GM19397 (cell line): ENCODE results near the gene HOXA13.

Experiments used
- ATAC-seq: cut with Tn5 transposase; IDR thresholded peaks from one replicate; pipeline ENCODE4 v1.9.1; 2021; ENCODE audit warnings: mild to moderate bottlenecking, moderate library complexity; ENCODE audit not compliant: unreplicated experiment

The HOXA13 gene

DNA sequence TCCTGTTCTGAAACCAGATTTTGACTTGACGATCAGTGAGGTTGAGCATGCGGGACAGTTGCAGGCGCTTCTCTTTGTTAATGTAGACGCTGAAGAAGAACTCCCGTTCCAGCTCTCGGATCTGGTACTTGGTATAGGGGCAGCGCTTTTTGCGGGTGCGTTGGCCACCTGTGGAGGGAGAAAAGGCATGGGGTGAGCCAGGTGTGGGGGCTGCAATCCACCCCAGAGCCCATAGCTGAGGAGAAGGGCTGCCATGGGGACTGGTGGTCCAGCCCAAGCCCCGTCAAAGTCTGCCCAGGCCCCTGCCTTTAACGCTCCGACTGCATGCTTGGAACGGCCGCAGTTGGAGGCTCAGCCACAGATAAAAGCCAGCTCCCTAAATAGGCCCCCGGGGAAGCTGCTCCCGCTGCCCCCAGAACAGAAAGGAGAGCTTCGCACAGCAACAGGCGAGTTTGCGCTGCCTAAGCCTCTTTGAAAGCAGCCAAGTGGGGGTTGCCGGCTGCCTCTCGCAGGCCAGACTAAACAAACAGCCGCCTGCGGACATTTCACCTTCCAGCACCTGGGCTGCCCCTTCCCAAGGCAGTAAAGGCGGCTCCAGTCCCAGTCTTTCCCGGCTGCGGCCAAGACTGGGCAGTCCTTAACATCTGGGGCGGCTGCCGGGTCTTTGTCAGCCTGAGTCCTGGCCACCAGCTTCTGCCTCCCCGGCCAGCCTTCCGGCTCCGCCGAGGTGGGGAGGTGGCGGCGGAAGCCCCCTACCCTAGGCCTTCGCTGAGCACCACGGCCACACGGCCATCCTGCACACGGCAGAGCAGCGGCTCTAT is 16.8 kb downstream of the HOXA13 start:
- no peak for ATAC-seq

DNA sequence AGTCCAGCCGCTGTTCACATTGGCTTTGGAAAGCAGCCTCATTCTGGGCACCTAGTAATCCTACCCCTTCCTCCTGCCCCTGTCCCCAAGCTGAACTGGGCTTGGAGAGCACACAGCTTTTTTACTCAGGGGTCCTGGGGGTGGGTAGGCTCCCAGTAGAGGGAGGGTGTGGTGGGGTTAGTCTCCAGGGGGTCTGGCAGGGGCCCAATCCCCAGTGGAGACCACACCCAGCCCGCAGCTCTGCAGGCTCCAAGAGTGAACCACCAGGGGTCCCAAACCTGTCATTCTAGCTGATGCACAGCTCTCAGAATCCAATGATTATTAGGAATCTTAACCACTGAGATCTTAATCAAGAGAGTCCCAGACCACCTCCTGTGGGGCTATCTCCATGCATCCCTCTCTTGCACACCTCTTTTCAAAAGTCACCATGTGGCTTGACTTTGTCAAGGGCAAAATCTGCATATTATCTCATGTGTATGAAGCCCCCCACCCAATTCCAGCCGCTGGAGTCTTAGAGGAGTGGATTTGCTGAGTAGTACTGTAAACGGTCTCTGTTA is 17.5 kb downstream of the HOXA13 start:
- no peak for ATAC-seq

DNA sequence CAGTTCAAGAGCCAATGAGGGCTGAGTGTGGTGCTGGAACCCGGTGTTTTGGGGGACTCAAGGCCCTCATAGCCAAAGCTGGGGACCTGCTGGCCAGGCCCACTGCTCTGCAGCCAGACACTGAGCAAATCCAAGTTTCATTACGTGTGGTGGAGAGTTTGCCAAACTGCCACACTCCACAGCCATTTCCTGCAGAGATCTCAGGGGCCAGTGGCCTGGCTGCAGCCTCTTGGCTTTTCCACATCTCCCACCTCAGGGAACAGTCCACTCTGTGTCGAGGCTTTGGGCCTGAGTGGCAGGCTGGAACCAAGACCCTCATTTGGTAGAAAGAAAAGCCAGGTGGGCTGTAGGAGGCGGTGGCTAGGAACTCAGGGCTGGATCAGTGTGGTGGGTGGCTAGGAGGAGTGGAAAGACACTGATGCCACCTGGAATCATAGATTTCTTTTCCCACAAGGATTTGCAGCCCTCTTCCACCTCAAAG is 18.1 kb downstream of the HOXA13 start:
- no peak for ATAC-seq

DNA sequence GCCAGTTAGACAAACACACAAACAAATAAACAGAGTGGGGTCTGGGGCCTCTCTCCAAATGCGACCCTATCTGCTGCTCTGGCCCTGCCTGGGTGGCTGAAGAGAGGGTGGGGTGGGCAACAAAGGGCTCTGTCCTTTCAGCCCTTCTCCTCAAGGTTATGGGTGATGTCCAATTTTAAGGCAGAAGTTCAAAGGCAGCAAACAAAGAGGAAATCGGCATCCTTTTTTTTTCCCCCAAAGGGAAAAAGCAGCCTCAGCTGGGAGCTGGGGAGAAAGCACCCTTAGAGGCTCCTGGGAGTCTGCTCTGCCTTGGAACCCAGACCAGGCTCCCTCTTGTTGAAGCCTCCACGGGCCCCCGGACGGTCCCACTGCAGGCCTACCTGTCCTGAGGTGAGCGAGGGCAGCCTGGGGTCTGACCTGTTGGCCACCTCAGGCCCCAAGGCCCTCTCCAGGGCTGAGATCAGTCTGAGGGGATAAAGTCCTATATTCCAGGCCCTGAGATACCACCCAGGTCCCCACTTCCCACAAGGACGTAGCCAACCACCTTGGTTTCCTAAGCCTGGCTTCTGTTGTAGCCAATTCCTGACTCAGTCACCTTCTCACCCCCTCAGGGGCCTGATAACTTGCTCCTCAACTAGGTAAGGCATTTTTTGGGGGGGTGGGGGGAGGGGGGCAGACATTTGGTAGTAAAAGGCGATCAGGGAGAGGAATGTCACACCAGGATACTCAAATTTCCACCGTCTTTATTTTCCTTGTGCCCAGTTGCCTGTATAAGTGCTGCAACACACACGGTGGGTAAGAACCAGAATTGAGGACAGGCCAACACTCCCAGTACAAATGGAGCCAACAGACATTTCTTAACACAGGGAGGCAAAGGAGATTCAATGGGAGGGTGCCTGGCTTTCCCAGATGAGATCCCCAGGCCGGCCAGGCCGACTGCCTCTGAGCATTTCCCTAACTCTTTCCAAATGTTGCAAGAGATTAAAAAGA is 19.2 kb downstream of the HOXA13 start:
- ATAC-seq: no peak

DNA sequence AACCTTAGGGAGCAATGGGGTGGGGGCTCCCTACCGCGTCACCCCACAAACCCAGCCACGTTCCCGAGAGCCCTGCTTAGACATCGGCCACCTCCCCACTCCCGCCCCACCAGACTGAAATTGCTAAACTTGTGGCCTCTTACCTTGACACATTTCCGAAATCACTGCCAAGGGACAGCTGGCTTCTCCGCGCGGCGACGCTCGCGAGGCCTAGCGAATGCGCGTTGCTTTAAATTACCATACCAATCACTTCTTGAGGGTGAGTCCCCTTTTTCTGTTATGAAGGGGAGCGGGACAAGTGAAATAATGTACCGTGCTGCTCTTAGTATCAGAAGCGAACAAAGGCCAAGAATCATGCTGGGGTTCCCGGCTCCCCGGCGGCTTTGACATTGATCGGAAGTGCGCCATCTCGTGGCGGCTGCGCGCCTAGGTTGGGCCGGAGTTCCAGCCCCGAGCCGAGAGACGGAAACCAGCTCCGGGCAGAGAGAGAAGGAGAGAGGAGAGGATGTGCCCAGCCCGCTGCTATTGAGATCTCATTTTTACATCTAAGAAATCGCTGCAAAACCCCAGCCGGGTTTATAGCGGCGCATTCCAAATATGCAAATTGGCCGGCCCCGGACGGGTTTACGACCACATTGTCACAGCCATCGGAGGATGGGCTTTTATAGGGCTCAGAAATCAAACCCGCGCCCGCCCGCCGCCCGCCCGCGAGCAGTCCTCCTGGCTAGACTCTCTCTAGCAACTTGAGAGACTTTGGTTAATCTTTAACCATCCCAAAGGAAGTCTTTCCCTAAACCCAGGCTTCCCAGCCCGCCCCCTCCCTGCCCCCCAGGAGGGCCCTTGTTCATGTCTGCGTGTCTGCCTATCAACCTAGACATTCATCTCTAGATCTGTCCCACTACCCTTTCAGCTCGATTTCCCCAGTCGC is 20.1 kb downstream of the HOXA13 start:
- ATAC-seq: no peak

DNA sequence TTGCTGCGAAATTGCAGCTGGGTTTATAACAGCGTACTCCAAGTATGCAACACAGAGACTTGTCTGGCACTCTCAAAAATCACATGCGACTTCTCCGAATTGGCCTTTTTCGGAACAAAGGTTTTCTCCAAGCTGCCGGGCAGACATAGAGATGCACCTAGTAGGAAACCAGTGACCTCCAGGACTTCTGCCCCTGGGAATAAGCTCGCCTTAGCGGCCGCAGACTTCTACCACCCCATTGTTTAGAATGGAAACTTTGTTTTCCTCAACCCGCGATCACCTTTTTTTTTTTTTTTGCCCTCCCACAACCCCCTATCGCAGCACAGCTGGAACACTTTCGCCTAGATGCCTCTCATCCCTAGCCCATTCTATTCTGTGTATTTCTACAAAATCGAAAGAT is 20.9 kb downstream of the HOXA13 start:
- ATAC-seq: no peak

DNA sequence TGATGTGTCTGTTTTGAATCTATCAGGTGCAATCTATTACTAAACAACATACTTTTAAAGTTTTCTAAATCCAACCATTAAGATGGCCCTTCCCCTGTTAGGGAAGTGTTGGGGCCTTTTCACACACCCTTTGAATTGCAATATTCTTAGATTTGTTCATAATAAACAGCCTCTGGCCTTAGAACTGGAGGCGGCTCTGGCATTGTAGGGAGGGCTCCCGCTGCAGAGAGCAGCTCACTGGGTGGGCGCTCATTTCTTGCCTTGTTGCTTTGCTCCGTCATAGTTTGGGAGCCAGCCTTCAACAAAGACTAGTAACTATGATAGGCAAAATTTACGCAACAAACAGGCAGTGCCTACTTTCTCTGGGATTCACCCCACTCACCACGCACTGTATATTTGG is 21.5 kb downstream of the HOXA13 start:
- no peak for ATAC-seq

DNA sequence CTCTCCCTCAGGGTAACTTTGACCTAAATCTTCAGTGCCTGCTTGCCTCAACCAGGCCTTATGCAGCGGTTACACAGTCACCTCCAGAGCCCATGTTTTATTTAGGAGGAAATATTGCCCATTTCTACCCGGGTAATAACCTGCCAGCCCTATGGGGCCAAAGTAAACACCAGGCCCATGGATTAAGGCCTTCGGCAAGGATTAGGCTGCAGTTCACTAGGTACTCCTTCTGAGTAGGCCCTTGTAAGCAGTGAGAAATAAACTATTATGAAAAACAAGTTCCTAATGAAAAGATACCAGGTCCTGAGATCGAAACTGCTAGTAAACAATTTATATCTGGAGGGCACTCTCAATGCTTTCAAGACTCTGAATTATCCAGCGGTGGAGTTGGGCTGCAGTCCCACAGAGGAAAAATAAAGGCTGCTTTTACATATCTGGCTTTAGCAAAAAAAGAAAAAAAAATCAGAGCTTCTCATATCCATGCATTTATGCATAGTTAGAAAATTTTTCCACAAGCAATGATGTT is 22.0 kb downstream of the HOXA13 start:
- no peak for ATAC-seq

DNA sequence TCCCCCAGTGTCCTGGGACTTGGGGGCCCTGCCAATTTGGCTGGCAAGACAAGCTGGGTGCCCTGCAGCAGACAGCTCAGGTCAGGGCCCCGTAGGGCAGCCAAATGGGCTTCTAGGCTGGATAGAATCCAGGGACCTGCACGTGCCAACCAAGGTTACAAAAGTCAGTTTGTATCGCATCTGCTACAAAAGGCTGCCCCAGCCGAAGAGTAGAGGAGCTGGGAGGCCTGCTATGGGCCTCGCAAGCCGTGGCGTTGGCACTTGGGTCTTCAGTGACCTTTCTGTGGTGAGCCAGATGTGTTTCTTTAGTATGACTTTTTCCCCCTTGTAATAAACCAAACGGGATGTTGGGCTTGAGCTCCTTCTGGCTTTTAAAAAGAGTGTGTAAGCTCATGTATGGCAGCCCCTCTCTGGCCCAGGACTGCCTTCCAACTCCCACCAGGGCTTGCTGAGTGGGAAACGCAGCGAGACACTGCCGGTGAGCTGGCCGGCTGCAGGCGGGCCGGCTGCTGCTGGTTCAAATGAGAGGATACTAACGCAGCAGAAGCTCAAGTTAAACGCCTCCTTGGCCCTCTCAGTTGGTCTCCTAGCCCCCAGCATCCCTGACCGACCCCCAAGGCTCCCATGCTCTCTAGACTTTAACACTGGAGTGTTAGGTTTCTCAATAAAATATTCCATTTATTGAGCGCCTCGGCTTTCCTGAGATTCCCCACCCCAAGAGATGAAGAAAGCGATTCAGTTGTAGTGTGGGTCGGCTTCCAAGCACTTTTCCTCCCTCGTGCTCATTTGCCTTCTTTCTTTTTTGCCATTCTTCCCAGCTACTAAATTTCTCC is 22.7 kb downstream of the HOXA13 start:
- ATAC-seq: no peak

DNA sequence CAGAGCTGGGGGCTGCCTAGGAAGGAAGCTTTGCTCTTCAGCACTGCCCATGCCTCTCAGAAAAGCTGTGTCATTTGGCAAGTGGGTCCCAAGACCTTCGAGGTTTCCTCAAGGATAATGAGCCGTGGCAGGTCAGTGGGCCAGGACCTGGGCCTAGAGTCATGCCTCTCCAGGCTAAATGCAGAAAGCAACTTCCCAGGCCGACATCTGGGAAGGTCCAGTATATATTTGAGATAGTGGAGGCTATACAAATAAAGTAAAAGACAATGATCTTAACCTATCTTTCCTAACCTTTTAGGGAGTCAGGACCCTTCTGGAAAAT is 23.4 kb downstream of the HOXA13 start:
- ATAC-seq: no peak

DNA sequence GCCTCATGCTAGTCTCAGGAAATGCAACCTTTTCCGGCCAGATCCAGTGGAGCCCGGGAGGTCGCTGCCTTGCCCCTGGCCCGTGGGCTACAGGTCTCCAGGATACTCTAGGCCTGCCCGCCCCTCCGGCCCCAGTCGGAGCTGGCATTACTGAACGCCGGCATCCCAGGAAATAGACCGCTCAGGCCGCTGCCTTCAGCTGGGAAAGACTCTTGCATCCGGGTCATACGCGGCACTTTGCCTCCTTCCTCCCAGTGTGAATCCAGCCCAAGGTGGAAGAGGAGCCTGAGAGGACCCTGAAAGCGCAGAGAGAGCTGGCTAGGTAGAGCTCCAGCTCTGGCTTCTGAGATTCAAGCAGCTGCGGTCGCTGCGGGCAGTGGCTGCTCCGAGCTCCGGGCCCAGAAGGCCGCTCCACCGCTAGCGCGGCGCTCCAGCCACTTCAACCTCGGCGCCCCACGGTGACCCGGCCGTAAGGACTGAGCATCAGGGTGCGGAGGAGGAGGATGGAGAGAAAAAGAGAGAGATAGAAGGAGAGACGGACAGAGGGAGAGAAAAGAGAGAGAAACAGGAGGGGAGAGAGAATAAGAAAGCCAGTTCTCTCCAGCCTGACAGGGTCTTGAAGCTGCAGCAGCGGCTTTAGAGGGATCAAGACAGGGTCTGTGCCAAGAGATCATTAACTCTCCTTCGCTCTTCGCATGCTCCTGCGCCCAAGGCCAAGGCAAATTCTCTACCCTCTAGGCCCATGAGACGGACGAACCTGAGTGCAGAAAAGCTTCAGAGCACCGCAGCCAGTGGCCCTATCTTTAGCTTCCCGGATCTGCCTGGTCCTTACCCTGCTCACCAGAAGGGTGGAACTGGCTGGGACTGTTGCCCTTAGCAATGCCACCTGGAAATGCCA is 24.0 kb downstream of the HOXA13 start:
- ATAC-seq: no peak

DNA sequence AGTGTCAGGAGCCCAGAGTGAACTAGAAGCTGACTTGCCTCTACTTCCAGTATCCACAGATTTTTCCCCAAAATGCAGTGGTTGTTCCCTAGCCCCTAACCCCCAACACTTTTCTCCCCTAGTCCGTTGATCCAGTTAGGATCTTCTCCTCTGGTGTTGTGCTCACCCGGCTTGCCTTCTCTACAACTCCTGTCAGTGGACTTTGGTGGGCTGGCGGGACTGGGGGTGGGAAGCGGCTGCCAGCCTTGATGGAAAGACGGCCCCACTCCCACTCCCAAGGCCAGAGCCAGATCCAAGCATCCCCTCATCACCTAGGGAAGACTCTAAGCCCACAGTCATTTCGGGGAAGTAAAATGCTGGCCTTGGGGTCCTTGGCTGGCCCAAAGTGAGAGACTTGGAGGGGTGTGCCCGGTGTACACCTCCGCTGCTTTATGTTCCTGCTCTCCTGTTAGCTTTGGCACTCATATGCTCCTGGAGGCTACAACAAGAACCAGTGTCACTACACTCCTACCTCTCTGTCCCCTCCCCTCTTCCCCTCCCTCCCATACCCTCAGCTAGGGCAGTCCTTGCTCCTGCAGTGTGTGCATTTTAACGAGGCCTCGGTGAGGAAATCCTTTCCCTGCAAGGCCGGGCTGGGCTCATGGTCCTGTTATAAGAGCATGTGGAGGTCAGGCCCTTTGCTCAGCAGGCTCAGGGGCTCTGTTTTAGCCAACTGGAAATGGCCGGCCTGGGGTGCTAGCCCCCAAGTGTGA is 24.8 kb downstream of the HOXA13 start:
- no peak for ATAC-seq

DNA sequence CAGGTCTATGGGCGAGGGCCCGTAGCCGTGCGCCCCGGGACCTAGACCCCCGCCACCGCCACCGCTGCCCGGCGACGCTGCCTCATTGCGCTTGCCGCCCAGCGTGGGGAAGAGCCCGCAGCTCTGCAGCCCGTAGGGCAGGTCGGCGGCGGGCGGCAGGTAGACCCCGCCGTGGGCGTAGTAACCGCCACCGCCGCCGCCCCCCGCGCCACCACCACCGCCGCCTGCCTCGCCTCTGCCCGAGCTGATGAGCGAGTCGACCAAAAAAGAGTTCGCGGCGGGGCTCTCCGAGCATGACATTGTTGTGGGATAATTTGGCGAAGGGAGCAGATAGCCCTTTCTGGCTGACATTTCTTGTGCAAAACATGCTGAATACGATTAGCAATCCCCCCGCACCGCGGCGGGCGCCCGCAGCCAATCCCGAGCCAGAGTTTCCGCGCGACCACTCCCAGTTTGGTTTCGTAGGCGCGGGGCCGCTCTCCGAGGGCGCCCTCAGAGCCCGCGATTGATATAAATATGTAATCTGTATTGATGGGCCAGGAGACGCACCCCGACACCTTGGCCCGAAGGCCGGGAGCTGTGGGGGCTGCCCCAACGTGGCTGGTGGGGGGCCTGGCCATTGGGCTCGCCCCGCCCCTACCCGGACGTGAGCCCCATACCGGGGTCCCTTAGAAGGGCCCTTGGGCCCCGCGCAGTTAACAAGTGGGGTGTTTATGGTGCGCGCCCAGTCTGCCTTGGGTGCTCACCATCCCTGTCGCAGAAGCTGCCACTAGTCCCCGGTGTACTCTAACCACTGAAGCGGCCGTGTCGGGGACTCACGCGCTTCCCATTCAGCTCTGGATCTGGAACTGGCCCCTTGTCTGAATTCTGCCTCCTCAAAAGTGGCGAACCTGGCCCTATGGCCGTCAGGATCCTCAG is 25.7 kb downstream of the HOXA13 start, which contains the start of gene HOXA10:
Gene HOXA10 (minus strand): TSS at position 365 of the 918 bp plus-strand sequence. CDS start 14 bp downstream, at position 351.
- no peak for ATAC-seq

DNA sequence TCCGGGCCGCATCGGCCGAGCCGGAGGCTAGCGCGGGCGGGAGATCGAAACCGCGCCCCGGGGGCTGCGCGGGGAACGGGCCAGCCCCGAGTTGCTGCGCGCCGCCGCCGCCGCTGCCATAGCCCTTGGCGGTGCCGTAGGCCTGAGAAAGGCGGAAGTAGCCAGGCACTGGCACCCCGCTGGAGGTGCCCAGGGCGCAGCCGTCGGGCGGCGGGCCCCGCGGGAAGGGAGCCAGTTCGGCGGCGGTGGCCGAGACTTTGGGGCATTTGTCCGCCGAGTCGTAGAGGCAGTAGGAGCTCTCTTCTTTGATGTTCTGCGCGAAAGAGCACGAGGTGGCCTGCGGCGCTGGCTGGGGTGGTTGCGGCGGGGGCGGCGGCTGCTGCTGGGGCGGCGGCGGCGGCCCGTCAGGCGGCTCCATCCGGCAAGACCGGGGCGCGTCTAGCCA is 26.4 kb downstream of the HOXA13 start:
- ATAC-seq: no peak

DNA sequence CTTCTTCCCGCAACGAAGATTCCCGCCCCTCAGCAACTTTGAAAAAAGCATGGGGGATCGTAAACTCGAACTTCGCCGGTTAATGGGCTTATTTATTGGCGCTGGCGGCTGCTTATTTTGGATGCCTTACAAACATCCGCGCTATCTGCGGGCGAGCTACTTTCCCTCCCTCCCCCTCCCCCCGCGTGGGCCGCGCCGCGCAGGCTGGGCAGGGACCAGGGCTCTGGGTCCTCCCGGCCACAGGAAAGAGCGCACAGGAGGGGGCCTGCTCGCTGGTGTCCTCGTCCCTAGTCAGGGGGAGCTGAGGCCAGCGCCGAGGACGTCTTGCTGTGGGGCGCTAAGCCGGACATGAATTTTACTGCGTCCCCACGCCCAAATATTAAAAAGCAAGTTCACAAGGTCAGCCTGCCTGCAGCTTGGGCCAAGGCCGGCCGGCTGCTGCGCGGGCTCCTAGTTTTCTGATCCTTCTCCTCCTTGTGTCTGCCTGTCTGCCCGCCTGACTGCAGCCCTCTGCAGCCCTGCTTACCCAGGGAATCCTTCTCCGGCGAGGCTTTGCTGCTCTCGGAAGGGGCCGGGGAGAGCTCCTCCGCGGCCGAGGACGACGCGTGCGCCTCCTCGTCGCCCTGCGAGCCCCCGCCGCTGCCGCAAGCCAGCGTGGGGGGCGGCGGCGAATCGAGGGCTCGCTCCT is 26.9 kb downstream of the HOXA13 start:
- no peak for ATAC-seq

DNA sequence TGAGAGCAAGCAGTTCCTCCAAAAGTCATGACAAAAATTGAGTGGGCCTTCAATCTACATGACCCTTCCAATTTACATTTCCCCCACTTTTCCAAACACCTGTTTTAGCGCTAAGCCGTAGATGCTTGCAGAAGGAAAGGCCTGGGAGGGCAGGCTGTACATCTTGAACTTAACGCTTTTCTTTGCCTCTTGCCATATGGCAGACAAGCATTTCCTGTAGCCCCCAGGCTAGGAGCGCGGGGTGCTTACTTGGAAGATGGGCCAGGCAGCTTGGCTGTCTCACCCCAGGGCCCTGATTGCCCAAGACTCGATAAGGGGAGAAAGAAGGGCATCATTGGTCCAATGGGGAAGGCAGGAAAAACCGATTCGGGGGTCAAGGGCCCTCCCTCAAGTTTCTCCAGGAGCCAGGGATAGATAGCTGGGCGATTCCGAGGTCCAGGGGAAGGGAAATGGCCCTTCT is 27.5 kb downstream of the HOXA13 start:
- ATAC-seq: no peak
